ENCODE measurements around the gene ARPC1B.
A peak's percentile ranks its signal among the peaks of the same experiment; 100 is the strongest.

Gene ARPC1B

DNA sequence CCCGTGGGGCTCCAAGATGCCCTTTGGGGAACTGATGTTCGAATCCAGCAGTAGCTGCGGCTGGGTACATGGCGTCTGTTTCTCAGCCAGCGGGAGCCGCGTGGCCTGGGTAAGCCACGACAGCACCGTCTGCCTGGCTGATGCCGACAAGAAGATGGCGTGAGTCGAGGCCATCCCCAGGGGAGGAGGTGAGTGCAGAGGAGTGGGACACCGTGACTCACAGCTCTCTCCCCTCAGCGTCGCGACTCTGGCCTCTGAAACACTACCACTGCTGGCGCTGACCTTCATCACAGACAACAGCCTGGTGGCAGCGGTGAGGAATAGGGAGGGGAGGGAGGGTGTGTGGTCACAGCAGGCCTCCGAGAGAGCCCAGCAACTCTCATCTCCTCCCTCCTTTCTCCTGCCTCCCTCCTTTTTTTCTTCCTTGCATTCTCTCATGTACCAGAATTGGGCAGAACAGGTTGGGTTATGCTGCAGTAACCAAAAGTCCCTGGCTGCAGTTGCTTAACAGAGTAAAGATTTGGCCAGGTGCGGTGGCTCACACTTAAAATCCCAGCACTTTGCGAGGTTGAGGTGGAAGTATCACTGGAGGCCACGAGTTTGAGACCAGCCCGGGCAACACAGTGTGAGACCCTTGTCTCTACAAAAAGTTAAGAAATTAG is 16.5 kb downstream of the ARPC1B start:
- DNase-seq, result no peak

DNA sequence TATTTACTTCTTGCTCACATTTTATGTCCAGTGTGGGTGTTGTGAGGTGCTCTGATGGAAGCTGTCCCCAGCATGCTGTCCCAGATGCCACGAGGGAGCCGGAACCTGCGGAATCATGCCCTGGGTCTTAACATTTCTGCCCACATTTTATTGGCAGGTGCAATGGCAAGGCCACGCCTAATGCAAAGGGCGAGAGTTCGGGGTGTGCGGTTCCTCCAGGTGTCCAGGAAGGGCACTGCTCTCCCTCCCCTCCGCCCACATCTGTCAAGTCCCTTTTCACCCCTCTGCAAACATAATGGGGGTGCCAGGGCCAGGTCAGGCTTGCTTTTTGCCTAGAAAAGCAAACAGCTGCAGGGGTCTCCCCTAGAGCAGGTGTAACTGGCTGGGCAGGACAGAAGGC is 17.5 kb downstream of the ARPC1B start:
- no peak for DNase-seq

DNA sequence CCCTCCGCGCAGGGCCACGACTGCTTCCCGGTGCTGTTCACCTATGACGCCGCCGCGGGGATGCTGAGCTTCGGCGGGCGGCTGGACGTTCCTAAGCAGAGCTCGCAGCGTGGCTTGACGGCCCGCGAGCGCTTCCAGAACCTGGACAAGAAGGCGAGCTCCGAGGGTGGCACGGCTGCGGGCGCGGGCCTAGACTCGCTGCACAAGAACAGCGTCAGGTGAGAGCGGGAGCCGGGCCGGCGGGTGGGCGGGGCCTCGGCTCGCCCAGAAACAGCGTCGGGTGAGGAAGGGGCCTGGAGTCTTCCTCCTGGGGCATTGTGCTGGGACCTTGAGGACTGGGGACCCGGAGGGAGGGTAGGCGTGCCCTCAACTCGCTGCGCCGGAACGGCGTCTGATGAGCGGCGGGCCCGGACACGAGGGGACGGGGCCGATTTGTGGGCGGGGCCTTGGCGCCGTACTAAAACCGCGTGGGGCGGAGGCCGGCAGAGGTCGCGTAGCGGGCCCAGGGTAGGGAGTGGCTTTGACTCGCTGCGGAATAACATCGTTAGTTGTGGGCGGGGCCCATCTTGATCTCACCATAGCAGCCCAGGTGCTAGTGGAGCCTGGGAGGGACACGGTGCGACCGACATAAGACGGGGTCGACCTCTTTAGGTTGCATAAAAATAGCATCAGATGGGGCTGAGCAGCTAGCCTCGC is 18.3 kb downstream of the ARPC1B start:
- peak; percentile 92 for DNase-seq

DNA sequence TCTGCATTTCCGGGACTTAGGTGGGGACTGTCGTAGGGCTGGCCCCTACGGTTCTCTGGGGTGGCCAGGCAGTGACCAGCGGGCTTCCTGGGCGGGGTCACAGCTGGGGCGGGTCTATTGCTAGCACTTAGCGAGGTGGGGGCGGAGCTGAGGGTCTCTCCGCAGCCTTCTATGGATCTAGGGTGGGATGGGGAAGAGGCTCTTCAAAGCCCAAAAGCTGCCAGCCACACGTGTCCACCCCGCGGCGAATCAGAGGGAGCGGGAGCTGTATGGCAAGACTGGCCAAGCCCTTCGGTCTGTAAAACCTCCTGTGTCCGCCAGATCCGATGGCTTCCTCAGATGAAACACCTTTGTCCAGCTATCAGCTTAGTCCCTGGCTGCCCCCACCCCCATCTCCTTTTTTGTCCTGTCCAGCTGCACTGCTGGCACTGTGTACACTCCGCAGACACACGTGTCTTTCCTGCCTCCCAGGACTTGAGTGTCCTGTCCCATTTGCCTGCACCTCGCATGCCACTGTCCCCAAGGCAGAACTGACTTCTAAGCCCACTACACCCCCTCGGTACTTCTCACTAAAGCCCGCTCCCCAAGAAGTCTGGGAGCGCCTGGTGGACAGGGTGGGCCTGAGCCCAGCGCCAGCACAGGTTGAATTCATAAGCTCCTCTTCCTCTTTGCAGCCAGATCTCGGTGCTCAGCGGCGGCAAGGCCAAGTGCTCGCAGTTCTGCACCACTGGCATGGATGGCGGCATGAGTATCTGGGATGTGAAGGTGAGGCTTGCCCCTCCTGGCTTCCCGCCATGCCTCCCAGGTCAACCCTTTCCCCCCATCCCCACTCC is 19.0 kb downstream of the ARPC1B start:
- peak; percentile 92 for DNase-seq

DNA sequence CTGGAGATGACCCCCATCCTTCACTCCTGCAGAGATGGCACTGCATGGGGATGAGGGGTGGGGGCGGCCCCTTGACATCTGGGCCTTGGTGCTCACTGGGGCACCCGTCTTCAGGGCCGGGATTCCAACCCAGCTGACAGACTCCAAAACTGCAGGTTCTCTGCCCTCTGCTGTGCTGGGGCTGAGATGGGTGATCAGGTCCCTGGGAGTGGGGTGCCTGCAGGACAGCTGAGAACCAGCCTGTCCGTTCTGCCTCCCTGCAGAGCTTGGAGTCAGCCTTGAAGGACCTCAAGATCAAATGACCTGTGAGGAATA is 19.6 kb downstream of the ARPC1B start:
- no peak for DNase-seq

DNA sequence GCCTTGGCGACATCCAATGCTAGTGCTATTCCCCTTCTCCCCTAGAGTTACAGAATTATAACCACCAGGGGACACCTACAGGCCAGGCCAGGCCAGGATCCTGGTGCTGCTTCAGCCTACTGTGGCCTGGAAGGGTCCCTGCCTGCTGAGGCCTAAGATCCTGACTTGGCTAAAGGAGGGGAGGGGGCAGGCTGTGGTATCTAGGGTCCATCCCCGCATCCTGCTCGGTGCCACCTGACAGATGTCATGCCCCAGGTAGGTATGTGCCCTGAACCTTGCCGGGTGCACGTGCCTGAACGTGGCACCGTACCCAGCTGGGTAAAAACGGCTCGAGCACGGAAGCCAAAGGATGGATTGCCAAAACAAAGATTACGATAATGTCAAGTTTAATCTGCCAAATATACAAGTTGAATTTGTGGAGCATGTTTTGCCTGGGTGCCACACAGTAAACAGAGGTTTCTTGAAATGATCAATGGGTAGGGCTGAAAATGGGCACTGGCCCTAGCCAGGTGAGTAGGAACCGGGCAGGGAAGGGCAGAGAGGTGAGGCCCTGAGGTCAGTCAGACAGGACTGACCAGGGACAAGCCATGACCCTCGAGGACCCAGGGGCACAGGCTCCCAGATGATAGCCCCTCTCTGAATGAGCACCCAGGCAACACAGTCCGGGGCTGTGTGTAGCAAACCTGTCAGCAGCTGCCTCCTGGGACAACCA is 21.2 kb downstream of the ARPC1B start:
- DNase-seq, result no peak

DNA sequence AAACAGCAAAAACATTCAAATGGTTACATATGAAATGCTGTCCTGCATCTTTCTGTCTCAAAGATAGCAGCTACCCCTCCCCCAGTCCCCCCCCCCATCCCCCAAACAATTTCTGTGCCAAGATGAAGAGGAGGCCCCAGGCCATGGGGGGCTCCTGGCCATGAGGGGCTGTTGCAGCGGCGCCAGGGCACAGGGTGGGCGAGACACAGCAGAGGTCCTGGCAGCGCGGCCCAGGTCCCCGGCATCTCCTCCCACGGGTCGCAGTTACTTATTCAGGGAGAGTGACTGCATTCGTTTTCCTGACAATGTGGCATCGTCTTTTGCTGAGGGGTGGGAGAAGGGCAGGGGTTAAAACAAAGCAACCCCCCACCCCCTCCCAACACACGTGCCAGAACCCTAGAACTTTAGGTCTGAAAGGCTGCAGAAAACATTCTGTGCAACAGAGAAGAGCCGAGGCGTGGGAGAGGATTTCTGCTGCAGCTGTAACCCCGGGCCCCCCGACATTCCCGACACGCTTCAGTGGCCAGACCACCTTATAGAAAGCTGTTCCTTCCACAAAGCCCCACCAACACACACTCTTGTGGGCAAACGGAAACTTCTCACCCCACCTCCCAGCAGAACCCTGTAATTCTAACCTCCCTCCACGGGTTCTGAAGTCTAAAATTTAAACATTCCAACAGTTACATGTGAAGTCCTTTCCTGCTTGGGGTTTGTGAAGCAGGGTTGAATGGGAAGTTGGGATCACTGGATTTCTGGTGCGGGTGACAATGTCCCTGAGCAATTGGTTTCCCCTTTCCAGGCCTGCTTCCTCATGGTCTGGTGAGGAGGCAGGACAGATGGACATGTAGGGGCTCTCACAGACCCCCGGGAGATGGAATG is 22.1 kb downstream of the ARPC1B start:
- no peak for DNase-seq

DNA sequence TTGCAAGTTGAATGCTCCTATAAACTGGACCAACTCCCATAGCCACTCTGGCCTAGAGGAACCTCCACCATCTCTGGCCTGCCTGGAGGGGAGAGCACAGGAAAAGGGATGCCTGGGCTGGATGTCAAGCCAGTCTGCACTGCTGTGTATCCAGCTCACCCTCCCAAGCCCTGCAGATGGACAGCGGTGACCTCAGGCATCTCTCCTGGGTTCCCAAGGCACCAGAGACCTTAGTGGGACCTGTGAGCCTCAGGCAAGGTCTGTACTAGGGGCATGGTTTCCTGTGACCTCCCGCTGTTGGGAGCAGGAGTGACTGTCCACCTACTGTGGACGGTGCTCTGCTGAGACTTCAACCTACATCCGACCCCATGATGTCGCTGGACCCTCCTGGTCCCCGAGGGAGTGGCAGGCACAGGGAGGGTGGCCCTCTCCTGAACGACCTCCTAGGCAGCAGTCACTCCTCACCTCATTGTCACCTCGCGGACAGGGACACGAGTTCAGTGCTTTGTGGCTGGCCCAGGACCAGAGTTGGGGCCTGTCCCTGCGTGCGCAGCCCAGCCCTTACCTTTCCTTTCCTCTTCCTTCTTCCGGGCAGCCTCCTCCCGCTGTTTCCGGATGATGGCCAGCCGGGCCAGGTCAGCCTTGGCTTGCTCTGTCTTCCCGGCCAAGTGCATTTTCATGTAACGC is 22.9 kb downstream of the ARPC1B start:
- no peak for DNase-seq

DNA sequence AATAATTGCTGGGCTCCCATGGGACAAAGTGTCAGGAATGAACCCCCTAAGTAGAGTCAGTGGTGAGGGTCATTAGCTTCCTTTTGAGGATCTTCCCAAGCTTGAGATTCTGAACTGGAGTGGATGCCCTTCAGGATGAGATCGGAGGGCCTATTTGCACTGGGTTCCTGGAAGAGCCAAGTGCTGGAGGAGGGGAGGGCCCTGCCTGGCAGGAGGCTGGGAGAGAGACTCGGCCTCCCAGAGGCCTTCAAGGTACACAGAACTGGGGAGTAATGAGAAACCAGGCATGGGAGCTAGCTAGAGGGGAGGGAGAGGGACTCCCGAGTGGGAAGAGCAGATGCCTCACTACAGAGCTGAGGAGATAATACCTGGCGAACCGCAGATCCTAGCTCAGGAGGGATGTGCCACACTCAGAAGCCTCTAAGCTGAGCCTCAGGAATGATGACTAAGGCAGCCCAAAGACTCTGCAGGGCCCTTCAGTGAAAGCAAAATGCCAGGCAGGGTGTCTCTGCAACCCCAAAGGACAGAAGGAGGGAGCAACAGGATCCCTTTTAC is 24.4 kb downstream of the ARPC1B start:
- DNase-seq, result no peak

DNA sequence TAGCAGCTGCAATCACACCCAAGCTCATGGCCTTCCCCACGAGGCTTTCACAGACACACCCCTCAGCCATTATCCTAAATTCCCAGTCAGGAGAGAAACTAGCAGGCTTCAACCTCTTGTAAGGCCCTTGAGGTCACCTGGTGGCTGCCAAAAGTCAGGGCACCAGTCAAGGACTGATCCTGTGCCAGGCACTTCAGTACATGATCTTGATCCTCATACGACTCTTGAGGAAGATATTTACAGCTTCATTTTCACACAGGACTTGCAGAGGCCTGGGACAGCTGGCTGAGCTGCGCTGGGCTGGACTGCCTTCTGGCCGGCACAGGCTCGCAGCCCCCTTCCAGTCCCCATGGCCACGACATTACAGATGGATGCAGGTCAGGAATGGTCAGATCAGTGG is 25.1 kb downstream of the ARPC1B start:
- DNase-seq, result peak; percentile 86

DNA sequence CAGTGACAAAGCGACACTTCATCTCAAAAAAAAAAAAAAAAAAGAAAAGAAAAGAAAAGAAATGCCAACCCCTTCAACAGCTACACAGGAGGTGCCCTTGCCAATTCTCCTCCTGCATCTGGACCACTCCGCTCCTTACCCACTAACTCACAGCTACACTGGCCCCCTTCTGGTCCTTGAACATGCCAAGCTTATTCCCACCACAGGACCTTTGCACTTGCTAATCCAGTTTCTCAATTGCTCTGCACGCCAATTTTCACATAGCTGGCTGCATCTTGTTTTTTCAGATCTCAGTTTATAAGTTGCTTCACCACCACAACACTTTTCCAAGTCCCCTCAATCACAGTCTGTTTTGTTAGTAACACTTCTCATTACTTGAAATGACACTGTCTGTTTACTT is 28.3 kb downstream of the ARPC1B start:
- no peak for DNase-seq

DNA sequence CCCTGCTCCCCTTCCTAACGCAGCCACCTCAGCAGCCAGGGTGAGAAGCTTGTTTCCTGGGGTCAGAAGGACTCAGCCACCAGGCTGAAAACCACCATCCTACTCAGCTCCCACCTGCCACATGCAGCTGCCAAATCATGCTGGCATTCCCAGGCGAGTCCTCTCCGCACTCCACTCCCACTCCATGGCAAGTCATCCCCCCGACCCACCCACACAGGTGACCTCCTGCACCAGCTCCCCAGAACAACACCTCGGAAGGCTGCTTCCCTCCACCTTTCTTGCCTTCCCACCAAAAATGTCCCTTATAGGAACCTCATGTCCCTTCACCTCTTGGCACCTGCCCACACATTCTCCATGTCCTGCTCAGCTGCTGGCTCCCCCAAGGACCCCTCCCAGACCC is 29.2 kb downstream of the ARPC1B start:
- no peak for DNase-seq

DNA sequence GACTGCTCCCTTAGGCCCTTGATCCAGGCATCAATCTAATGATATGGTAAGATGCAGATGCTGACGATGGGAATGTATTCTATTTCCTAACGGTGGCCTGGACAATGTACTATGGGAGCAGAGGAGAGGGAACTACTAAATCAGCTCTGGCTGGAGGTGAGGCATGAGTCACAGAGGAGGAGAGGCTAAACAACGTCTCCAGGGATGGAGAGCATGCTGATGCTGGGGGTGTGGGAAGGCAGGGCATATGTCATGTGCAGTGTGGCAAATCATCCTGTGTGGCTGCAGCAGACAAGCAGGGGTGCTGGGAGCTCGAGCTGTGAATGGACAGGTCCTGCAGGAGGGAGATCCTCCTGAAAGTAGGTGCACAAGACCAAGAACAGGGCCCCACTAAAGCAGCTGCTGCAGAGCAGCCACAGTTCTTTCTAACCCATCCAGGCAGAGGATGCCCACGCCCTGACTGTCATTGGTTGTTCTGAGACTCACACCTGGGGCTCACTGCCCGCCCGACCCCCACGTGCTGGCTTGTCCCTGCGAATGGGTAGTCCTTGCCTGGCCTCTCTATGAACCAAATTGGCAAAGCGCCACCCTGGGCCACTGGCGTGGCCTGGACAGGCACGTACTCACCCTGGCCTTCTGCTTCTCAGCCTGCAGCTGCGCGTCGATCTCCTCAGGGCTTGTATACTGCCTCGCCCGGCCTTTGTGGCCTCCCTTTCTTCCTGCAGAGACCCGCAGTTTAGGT is 29.9 kb downstream of the ARPC1B start:
- DNase-seq, result no peak

DNA sequence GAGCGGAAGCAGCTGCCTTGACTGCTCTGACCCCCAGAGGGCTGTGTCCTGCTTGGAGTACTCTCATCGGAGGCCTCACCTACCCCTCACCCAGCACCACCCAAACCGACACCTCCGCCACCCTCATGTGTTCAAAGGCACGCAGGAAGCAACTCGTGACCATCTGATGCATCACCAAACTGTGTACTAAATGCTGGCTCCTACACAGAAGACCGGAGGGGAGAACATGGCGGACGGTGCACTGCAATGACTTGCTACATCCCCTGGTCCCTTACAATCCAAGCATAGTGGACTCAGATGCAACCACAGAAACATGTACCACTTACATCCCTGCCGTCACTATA is 30.4 kb downstream of the ARPC1B start:
- DNase-seq, result no peak

DNA sequence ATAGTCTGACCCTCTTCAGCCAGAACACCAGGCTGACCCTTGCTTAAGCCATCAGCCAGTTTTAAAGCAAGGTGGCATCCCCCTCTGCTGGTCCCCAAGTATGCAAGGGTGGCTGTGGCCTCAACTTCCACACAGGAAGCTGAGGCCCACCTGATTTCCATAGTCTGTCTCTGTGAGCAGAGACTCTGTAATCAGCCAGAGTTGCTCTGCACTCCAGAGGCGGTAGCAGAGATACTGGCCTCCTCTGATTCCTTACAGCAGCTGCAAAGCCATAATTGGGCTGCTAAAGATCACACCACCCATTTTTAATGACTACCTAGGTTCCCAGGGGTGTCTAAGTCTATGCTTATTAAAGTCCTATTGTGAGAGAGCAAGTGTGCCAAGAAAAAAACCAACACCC is 32.0 kb downstream of the ARPC1B start:
- no peak for DNase-seq

DNA sequence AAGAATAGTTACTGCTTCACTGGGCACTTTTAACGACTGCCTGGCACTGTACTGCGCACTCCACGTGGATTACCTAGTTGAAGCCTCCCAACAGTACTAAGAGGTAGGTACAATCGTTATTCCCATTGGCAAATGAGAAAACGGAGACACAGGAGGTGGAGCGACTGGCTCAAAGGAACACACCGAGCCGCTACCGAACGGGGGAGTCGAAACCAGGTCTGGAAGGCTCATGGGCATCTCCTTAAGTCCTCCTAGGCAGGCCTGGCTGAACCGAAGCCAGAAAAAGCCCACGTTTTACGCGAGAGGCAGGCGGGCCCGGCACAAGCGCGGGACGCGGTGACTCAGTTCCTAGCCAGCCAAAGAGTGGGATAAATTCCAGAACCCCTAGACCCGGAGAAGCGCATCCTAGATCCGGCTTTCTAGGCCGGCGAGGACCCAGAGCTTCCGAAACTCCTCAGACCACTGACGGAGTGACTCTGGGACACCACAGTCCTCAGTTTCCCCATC is 33.4 kb downstream of the ARPC1B start:
- DNase-seq, result peak; percentile 18

DNA sequence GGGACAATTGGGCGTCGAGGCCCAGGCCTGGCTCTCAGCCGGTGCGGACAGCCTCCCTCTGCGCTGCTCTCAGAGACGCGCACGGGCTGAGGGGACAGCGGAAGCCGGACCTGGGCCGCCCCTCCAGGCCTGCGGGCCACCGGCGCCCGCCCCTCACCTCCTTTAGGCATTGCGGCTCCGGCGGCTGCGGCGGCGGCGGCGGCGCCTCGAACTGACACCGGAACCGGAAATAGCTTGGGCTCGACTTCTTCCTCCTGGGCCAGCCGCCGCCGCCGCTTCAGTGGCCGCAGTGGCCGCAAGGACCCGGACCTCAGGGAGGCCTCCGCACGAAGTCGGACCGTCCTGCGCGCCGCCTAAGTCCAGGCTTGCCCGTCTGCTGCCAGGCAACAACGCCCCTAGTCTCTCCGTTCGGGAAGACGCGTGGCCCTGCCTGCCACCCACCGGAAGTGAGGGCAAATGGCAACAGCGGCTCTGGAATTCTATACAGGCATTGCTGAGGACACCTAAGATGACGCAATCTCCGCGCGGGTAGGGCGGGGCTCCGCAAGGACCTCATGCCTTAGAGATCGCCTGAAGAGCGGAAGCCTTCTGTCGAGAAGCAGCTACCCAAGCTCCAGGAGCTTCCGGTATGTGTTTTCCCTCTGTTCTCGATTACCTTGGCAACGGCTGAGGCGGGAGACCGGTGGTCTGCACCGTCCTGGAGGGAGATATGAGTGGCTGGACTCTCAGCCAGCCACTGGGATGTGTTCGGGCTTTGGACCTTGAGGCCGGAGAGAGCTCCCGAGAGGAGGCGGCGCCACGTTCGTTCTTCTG is 34.1 kb downstream of the ARPC1B start, which contains the start of the genes BUD31 and PDAP1:
TSS of gene BUD31 (plus strand) at position 591 of the 813 bp plus-strand sequence. CDS start 2,124 bp downstream, outside the sequence.
TSS of gene PDAP1 (minus strand) at position 219 of the 813 bp plus-strand sequence. CDS start at position 170, 49 bp downstream.
- DNase-seq, result peak; percentile 94

DNA sequence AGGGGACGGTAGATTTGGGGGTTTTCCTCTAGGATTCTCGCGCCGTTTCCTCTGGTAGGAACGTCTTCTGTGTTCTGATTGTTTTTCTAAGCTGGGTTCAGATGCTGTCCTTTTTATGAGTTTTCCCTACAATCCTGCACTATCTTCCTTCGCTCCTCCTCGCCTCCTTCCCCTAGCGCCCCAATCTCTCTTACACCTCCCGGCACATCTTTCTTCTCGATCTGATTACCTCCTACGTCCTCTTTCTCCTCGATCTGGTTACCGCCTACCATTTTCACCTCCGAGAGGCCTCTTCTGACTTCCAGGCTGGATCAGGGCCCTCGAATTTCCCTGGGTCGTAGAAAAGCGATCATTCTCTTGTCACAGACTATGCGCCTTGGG is 34.7 kb downstream of the ARPC1B start:
- DNase-seq, result no peak

DNA sequence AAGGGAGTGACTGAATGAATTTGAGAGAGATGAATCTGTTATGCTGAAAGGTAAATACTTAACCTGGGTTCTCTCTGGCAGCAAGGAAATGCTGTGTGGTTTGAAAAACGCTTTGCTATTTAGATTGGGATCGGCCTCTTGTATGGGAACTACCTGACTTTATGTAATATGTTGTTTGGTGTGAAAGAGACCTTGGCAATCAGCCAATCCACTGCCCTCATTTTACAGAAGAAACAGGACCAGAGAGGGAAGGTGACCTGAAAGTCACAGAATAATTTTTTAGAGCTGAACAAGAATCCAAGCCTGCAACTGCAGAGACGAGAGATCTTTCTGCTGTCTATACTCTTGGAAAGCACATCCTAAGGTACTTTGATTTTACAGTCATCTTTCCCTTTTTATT is 35.3 kb downstream of the ARPC1B start:
- no peak for DNase-seq

DNA sequence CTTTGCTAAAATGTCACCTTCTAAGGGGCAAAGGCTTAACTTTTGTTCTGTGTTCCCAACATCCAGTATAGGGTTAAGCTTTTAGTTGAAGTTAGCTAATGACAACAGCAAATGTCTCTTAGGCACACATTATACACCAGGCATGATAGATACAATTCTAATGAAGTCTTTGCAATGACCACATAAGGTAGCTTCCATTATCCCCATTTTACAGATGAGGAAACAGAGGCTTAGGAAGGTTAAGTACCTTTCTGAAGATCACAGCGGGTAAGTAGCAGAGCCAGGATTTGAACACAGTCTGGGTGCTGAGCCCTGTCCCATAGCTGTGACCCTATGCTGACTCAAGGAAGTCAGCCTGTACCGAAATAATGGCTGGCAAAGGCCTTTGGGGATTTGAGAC is 36.1 kb downstream of the ARPC1B start:
- no peak for DNase-seq
